GM08714 (cell line): ENCODE results near the gene GOLIM4.
"Not testable (repeated sequence)": the region's sequence is repeated elsewhere in the genome, so short reads cannot be mapped to it uniquely, and the experiment has no call there.

Source experiments
- H3K4me3 ChIP-seq: fragments of 200-500 bp; sonication (Bioruptor generic); 2 replicates; pipeline ENCODE4 v1.5.1; 2014; ENCODE audit warnings: mild to moderate bottlenecking, low read length, inconsistent platforms
- ZNF274 ChIP-seq: IDR thresholded peaks from 2 replicates; pipeline ENCODE4 v1.6.1; 2012; ENCODE audit warnings: mild to moderate bottlenecking, low read depth, low read length

GOLIM4 gene

GRCh38 chr3:168095611-168096209 lies at the start of gene GOLIM4:
Gene GOLIM4, minus strand, starts transcription at chr3:168095924. Its CDS starts 639 bp downstream, at chr3:168095285.
- peak within 1 kb of the TSS; percentile 68 for H3K4me3 ChIP-seq
- TF ChIP-seq ZNF274, result no peak

- H3K4me3 ChIP-seq, result no peak overlapping the region
- TF ChIP-seq ZNF274, result no peak
Measured at GRCh38 chr3:168141405-168141998, 45.8 kb upstream of the GOLIM4 start.

GRCh38 chr3:168139947-168140346 lies 44.2 kb upstream of the GOLIM4 start:
- no peak for TF ChIP-seq ZNF274
- no peak overlapping the region for H3K4me3 ChIP-seq

GRCh38 chr3:168138421-168138820 lies 42.7 kb upstream of the GOLIM4 start:
- TF ChIP-seq ZNF274, result no peak
- H3K4me3 ChIP-seq, result no peak overlapping the region

GRCh38 chr3:168134931-168135330 lies 39.2 kb upstream of the GOLIM4 start:
- no peak overlapping the region for H3K4me3 ChIP-seq
- TF ChIP-seq ZNF274, result no peak

GRCh38 chr3:168130250-168130649 lies 34.5 kb upstream of the GOLIM4 start:
- not testable (repeated sequence) for H3K4me3 ChIP-seq

GRCh38 chr3:168128463-168128862 lies 32.7 kb upstream of the GOLIM4 start:
- H3K4me3 ChIP-seq, result not testable (repeated sequence)

- H3K4me3 ChIP-seq, result no peak overlapping the region
- TF ChIP-seq ZNF274, result no peak
Measured at GRCh38 chr3:168127466-168127865, 31.7 kb upstream of the GOLIM4 start.

- no peak overlapping the region for H3K4me3 ChIP-seq
- no peak for TF ChIP-seq ZNF274
Measured at GRCh38 chr3:168124791-168125190, 29.1 kb upstream of the GOLIM4 start.

- H3K4me3 ChIP-seq, result no peak overlapping the region
- TF ChIP-seq ZNF274, result no peak
Measured at GRCh38 chr3:168124291-168124690, 28.6 kb upstream of the GOLIM4 start.

- no peak for TF ChIP-seq ZNF274
- no peak overlapping the region for H3K4me3 ChIP-seq
Measured at GRCh38 chr3:168123201-168124176, 27.8 kb upstream of the GOLIM4 start.

- H3K4me3 ChIP-seq, result no peak overlapping the region
- TF ChIP-seq ZNF274, result no peak
Measured at GRCh38 chr3:168121184-168122017, 25.7 kb upstream of the GOLIM4 start.

- no peak overlapping the region for H3K4me3 ChIP-seq
- no peak for TF ChIP-seq ZNF274
Measured at GRCh38 chr3:168117853-168118313, 22.2 kb upstream of the GOLIM4 start.

- H3K4me3 ChIP-seq, result no peak overlapping the region
- no peak for TF ChIP-seq ZNF274
Measured at GRCh38 chr3:168117059-168117458, 21.3 kb upstream of the GOLIM4 start.
